ENCODE results near the gene ACYP2.

Gene ACYP2

DNA sequence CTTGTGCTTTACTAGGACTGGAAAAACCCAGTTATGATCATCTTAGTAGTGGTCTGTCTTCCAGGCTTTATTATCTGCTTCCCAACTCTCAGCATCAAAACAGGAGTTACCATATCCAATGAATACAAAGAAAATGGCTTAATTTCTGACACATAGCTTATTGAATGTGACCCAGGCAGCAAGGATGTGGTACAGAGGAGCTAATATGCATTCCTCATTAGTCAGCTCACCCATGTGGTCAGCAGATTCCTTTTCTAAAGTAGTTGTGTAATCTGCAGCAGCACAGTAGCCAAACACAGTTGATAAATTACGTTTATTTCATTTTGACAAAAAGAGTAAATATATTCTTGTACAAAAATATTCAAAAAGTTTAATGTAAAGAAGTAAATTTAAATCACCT lies 97.0 kb downstream of the ACYP2 start:
- in situ Hi-C loops (cut with MboI; ENCODE audit: low sequenced_read_pairs): no loop called here

DNA sequence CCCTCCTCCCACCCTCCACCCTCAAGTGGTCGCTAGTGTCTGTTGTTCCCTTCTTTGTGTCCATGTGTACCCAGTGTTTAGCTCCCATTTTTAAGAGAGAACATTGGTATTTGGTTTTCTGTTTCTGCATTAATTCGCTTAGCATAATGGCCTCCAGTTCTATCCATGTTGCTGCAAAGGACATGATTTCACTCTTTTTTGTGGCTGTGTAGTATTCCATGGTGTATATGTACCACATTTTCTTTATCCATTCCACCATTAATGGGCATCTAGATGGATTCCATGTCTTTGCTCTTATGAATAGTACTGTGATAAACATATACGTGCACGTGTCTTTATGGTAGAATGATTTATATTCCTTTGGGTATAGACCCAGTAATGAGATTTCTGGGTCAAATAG lies 97.7 kb downstream of the ACYP2 start:
- in situ Hi-C loops (cut with MboI; ENCODE audit: low sequenced_read_pairs): no loop called here

DNA sequence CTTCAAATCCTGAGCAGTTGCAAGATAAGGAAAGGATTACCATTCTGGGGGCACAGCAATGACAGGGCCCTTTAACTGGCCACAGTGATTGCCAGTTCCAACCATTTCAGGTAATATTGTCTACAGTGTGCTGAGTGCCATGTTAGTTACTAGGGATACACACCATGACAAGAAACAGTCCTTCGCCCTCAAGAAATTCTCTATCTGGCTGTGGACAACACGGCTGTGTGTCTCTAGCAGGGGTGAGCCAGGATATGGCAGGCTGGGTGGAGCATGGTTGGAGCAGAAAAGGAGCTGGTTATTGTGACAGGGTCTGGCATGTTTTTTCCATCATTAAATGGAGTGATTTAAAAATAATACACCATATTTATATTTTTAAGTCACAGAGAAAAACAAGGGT lies 109.6 kb downstream of the ACYP2 start:
- in situ Hi-C loops (cut with MboI; ENCODE audit: low sequenced_read_pairs): no loop called here

DNA sequence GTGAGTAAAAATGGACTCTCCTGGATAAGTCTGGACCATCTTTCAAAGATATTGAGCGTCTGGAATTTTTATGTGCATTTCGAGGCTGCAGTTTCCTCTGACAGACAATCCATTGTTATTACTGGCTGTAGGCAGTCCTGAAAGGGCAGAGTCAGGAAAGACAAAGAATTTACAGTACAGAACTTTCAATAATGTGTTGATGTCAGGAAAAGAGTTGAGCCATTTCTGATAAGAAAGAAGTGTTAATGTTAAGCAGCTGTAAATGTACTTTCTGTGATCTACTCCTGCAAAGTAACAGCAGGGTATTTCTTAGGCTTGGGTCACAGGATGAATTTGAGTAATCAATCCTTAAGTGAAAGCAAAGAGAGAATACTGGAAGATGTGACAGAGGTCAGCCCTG lies 110.8 kb downstream of the ACYP2 start:
- in situ Hi-C loops (cut with MboI; ENCODE audit: low sequenced_read_pairs): no loop called here

DNA sequence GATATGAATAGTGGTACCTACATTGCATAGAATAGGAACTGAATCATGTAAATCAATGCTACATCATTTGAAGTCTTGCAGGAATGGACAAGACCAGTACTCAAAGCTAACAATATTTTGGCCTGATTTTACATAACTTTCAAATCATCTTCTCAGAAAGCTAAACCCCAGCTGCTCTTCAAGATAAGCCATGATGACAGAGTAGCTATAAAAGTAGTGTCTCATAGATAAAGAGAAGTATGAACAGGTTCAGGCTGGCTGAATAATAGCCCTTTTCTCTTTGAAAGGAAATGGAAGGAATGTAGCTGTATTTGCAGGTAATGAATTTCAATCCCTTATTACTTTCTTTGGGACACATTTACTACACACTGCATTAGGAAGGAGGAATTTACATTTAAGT lies 112.4 kb downstream of the ACYP2 start:
- in situ Hi-C loops (cut with MboI; ENCODE audit: low sequenced_read_pairs): no loop called here

DNA sequence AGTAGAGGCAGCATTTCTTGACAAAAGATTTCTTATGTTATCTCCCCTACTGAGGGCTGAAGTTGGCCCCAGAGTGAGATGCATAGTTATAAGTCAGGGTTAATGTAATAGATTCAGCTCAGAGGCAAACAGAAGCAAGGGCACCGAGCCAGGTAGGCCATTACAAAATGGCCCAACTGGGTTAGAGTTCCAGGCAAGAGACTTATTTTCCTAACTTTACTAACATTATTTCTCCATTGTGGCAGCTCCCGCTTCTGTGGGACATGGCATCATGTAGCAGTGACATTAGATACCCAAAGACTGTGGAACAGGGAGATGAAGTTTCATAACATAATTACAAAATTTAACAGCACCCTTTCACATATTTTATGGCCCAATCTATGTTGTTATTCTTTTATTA lies 113.5 kb downstream of the ACYP2 start:
- in situ Hi-C loops (cut with MboI; ENCODE audit: low sequenced_read_pairs): no loop called here

DNA sequence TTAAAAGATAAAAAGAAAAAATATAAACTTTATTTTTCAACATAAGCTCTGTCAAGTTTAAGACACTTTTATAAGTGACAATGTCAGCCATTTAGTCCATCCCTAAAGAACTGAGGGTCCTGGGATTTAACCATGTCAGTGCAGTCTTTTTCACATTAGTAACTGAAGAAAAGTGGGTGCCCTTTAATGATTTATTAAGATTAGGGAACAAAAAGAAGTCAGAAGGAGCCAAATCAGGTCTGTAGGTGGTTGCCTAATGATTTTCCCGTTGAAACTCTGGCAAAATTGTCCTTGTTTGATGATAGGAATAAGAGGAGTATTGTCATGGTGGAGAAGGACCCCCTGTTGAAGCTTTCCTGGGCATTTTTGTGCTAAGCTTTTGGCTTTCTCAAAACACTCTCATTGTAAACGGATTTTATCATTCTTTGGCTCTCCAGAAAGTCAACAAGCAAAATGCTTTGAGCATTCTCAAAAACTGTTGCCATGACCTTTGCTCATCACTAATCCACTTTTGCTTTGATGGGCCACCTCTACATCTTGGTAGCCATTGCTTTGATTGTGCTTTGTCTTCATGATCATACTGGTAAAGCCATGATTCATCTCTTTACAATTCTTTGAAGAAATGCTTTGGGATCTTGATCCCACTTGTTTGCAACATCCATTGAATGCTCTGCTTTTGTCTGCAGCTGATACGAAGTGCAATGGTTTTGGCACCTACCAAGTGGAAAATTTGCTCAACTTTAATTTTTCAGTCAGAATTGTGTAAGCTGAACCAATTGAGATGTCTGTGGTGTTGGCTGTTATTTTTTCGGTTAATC lies 118.6 kb downstream of the ACYP2 start:
- in situ Hi-C loops (cut with MboI; ENCODE audit: low sequenced_read_pairs): no loop called here

DNA sequence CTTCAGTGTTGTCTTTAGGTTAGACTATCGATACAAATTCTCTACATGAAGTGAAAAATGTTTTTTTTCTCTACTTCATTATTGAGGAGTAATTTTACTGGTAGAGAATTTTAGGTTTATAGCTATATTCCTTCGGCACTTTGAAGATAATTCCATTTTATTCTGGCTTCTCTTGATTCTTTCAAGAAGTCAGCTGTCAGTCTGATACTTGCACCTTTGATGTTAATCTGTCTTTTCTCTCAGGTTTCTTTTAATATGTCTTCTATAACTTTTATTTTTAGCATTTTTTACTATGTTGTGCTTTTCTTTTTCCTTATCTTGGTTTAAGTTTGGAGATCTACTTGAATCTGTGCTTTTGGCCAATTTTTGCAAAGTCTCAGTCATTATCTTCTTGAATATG lies 122.0 kb downstream of the ACYP2 start:
- in situ Hi-C loops (cut with MboI; ENCODE audit: low sequenced_read_pairs): no loop called here

DNA sequence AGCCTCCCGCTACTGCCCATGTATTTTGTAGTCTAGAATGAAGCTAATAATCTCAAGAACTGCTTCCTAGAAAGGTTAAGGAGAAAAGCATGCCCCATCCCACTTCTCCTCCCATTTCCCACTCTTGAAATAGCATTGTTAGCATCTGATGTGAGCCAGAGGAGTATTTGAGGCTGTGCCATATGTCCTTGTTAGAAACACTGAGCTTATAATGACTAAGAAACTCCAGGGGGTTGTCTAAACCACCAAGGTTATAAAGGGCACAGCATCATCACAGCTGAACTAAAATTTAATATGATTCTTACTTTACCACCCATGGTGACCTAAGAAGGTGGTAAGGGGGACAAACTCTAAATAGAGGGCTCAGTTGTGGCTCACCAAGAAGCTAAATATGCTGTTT lies 124.0 kb downstream of the ACYP2 start:
- in situ Hi-C loops (cut with MboI; ENCODE audit: low sequenced_read_pairs): no loop called here

DNA sequence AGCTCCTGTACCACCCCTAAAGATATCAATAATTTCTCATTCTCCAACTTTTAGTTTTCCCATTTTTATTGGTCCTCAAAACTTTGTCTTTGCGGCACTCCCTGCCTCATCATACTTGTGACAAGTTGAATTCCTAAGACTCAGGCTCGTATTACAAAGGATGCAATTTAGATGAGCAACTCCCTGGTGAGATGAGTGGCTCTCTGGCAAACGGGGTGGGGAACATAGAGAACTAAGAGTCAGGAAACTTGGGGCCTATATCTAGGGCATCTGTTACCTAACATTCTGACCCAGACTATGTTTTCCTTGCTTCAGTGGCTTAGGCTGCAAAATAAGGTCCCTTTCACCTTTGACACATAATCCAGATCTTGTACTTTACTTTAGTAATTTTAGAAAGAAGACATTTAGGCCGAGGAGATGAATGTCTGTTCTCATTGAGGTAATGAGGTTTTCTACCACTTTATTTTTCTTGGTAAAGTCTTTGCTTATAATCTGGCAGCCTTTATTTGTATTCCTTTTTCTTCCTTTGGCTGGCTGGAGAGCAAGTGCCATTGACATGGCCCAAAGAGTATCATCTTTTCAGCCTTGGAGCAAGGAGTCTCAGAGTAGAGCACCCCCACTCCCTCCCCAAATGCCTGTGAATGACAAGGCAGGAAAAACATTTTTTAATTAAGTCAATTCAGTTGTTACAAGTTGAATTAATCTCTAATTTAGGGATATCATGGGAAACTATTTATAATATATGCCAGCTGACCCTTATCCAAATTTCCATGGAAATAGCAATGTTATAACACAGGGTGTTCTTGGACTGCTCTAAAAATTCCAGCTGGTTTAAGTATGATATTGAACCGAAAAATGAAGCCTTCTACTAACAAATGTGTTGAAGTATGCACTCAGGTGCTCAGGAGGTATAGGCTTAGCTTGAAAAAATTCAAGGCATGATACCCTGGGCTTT lies 125.4 kb downstream of the ACYP2 start:
- in situ Hi-C loops (cut with MboI; ENCODE audit: low sequenced_read_pairs): no loop called here

DNA sequence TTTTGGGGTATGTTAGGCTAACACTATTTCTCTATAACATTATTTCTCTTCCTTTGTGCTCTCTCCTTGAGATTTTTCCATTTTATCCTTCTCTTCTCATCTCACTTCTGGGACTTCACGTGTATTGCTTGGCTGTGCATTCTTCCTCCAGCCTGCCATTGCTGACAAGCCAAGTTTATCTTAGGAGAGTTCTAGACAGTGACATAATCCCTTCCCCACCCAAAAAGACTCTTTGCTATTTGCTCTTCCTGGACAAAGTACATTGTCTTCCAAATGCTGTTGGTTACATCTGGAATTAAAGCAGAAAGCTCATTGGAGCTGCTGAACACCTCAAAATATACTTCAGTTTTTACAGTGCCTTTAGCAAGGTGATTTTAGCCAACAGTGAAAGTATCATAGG lies 131.7 kb downstream of the ACYP2 start:
- in situ Hi-C loops (cut with MboI; ENCODE audit: low sequenced_read_pairs): no loop called here

DNA sequence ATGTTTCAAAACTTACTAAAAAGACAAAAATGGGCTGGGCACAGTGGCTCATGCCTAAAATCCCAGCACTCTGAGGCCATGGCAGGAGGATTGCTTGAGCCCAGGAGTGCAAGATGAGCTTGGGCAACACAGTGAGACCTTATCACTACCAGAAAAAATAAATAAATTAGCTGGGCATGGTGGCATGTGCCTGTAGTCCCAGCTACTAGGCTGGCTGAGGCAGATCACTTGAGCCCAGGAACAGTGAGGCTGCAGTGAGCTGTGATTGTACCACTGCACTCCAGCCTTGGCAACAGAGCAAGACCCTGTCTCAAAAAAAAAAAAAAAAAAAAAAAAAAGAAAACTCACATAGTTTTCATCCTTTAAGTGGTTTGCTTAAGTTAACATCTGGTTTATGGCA lies 134.2 kb downstream of the ACYP2 start:
- in situ Hi-C loops (cut with MboI; ENCODE audit: low sequenced_read_pairs): no loop called here

DNA sequence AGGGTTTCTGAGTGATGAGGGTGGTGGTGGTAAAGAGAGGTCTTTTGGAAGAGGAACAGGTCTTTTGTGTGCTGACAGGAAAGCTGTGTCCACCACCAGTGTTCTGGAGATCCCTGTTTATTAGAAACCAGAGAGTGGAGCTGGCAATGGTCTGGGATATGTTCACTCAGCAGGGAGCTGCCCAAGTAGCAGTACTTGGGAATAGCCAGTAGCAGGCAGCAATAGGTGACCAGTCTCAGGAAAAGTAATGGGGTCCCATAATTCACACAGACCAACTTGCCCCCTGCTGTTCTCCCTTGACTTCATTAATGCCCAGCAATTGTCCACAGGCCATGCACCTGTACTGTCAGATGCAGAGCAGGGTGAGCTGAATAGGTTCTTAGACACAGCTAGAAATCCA lies 138.8 kb downstream of the ACYP2 start:
- in situ Hi-C loops (cut with MboI; ENCODE audit: low sequenced_read_pairs): no loop called here

DNA sequence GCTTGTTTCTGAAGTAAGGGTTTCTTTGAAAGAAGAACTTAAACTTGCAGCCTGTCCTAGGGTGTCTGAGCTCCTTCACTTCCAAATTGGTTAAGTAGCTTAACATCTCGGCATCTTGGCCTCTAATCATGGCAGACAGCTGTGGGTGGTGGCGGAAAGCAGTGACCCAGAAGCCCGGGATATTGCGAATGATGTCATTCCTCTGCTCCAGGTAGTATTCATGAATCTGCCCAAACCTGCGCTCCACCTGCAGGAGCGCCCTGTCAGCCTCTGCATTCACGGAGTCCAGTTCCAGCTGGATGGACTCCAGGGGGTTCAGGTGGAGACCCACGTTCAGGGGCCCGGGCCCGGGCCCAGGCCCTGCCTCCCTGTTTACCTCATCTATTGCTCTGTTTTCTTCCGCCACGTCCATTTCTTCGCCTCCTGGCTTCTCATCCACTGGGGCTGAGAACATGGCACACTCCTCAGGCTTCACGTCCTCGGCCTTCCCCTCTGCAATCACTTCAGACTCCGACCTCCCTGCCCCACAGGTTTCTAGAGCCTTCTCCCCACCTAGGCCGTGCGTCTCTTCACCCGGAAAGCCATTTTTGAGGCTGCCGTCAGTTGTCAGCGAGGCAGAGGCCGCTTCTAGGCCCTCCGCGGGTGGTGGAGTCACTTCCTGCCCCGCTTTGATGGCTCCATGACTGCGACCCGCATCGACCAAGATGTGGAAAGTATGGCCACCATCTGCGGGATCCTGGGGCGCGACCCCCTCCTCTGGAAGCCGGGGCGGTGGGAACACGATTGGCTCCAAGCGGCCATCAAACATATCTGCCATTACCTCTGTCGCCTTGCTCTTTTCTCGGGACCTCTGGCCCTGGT lies 140.0 kb downstream of the ACYP2 start:
- in situ Hi-C loops (cut with MboI; ENCODE audit: low sequenced_read_pairs): no loop called here

DNA sequence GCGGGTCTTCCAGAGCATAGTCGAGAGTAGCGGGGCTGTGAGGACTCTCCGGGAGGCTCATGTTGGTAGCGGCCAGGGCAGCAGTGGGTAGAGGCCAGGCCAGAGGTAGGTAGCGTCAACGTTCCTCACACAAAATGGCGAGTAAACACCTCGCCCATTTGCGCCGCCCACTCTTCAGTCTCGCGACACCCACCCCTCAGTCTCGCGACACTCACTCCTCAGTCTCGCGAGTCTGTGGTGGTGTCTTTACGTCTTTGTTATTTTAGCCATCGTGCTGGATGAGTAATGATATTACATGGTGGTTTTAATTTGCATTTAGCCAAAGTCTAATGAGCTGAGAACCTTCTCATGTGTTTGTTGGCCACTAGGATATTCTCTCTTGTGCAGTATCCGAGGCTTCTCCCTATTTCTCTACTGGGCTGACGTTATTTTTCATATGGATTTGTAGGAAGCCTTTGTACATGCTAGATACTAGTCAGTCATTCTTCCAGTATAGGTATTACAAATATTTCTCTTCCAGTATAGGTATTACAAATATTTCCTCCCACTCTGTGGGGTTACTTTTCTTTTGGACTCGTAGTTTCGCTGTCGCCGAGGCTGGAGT lies 140.8 kb downstream of the ACYP2 start, which contains the start of gene TSPYL6:
Gene TSPYL6, minus strand, starts transcription at position 139 of the 604 bp plus-strand sequence. Its CDS starts 78 bp downstream, at position 61.
- in situ Hi-C loops (cut with MboI; ENCODE audit: low sequenced_read_pairs): no loop called here

DNA sequence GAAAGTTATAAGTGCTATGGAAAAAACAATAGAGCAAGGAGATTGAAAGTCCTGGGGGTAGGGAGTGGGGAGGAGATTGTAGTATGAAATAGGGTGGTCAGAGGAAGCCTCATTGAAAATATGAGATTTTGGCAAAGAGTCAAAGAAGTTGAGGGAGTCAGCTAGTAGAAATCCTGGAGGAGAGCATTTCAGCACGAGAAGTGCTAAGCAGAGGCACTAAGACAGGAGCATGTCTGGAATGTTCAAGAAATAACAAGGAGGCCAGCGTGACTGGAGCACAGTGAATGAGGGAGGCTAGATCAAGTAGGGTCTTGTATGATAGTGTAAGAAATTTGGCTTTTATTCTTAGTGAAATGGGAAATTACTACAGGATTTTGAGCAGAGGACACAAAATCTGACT lies 142.8 kb downstream of the ACYP2 start:
- in situ Hi-C loops (cut with MboI; ENCODE audit: low sequenced_read_pairs): no loop called here

DNA sequence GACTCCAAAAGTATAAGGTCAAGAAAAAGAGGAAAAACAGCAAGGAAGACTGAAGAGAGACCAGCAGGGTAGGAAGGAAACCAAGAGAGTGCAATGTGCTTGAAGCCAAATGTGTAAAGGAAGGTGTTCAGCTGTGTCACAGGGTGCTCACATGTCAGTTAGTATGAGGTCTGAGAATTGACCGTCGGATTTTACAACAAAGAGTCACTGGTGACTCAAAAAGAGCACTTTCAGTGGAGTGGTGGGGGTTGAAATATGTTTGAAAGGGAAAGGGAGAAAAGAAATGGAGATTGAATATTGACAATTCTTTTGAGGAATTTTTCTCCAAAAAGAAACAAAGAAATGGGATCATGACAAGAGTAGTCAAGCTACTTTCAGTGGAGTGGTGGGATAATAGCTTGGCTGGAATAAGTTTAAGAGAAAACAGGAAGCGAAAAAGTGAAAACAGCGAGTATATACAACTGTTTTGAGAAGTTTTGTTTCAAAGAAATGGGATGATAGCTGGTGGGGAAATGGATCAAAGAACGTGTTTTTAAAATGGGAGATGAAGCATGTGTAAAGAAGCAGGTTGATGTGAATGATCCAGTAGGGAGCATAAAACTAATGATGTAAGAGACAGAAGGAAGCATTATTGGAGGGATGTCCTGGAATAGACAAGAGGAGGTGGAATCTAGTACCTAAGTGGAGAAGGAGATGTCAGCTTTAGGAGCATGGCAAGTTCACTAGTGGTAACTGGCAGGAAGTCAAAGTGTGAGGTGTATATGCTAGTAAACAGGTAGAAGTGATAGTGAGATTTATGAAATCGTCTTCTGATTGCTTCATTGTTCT lies 144.2 kb downstream of the ACYP2 start:
- in situ Hi-C loops (cut with MboI; ENCODE audit: low sequenced_read_pairs): no loop called here

DNA sequence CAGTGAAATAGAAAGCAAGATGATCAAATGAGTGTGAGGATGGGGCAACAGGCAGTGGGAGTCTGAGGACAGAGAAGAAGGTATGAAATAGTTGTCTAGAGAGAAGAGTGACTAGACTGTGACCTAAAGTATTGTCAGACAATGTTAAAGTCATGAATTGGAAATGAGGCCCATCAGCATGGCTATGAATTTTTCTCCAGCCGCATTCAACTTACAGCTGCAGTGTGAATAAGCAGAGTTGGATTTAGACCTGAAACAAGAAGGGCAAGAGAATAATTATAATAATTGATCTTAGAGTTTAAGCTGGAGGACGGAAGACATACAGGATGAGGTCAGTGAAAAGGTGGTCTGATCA lies 144.8 kb downstream of the ACYP2 start:
- in situ Hi-C loops (cut with MboI; ENCODE audit: low sequenced_read_pairs): no loop called here

DNA sequence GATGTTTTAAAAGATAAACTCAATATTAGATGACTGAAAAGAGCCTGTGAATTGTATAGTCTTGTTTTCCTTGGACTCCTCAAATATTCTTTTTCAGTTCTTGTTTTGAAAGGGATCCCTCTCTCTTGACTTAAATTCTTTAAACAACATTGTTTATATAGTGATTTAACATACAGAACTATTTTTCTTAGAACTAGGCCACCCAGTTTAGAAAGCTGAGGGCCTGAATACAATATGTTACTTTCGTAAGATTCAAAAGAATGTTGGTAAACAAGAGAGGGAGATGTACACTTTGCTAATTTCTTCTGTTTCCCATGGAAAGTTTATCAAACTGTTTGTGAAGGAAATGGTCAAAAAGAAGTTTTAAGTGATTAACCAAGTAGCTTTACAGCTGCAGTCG lies 146.1 kb downstream of the ACYP2 start:
- in situ Hi-C loops (cut with MboI; ENCODE audit: low sequenced_read_pairs): no loop called here
